IMR-90 (cell line): ENCODE results near the gene CH25H. TPM values are rescaled to one million over a fixed set of nuclear protein-coding genes. Genes with fewer than 3 reads are reported as not detected.

ENCODE experiments used
- ATAC-seq: fragments of 200-7000 bp; cut with Tn5 transposase; 2 replicates; pipeline ENCODE4 v1.9.1; 2020; ENCODE audit warnings: low read depth, mild to moderate bottlenecking, moderate library complexity
- BruUV-seq: library from RNA; stranded (reverse); fragments of 400-500 nt; replicated peaks from 2 replicates; lab custom pipeline; 2021; lab: Mats Ljungman, UMichigan
- CTCF ChIA-PET: fragments of 300-600 bp; formaldehyde crosslinking; extraction: SDS; loops from one replicate; lab custom pipeline; 2021; ENCODE audit warnings: antibody characterized with exemption; lab: Yijun Ruan, JAX
- POLR2A ChIA-PET: fragments of 300-600 bp; sonication (Branson Sonifier 250); formaldehyde crosslinking; loops from one replicate; lab custom pipeline; 2022; ENCODE audit warnings: antibody characterized with exemption; ENCODE audit not compliant: unreplicated experiment; lab: Charles Lee
- DNase-seq: peaks from one replicate; pipeline ENCODE4 v3.0.0; 2013
- H2AFZ ChIP-seq: replicated peaks from 2 replicates; pipeline ENCODE3; 2013; ENCODE audit warnings: low read length, mild to moderate bottlenecking; ENCODE audit not compliant: poor library complexity
- H2AK5ac ChIP-seq: 2 replicates; pipeline ENCODE4 v1.6.1; 2013; ENCODE audit warnings: low read depth, low read length, inconsistent platforms
- H2AK9ac ChIP-seq: replicated peaks from 2 replicates; pipeline ENCODE3; 2013; ENCODE audit warnings: mild to moderate bottlenecking, low read depth, low read length, moderate library complexity; ENCODE audit not compliant: poor library complexity
- H2BK120ac ChIP-seq: 2 replicates; pipeline ENCODE4 v1.6.1; 2013; ENCODE audit warnings: low read depth, low read length, inconsistent platforms
- H2BK15ac ChIP-seq: 3 replicates; pipeline ENCODE4 v1.6.1; 2013; ENCODE audit warnings: low read depth, low read length, inconsistent platforms
- H2BK20ac ChIP-seq: 2 replicates; pipeline ENCODE4 v1.6.1; 2013; ENCODE audit warnings: low read depth, mild to moderate bottlenecking, inconsistent platforms, low read length, moderate library complexity
- H2BK5ac ChIP-seq: 2 replicates; pipeline ENCODE4 v1.6.1; 2013; ENCODE audit warnings: mild to moderate bottlenecking, low read depth, low read length, inconsistent platforms; ENCODE audit not compliant: poor library complexity, severe bottlenecking
- H3K14ac ChIP-seq: replicated peaks from 2 replicates; pipeline ENCODE4 v1.6.1; 2013; ENCODE audit warnings: low read depth, low read length, inconsistent platforms
- H3K18ac ChIP-seq: 2 replicates; pipeline ENCODE4 v1.6.1; 2013; ENCODE audit warnings: low read depth, low read length, control low read depth
- H3K23ac ChIP-seq: 2 replicates; pipeline ENCODE4 v1.6.1; 2013; ENCODE audit warnings: low read depth, low read length, inconsistent platforms
- H3K27ac ChIP-seq: 2 replicates; pipeline ENCODE4 v1.5.1; 2013; ENCODE audit warnings: mild to moderate bottlenecking, control low read depth, low read length; ENCODE audit not compliant: insufficient read depth
- H3K27me3 ChIP-seq: 2 replicates; pipeline ENCODE4 v1.6.1; 2013; ENCODE audit warnings: low read length; ENCODE audit not compliant: control insufficient read depth, insufficient read depth
- H3K36me3 ChIP-seq: 2 replicates; pipeline ENCODE4 v1.6.1; 2013; ENCODE audit warnings: low read length, mixed read lengths; ENCODE audit not compliant: control insufficient read depth, insufficient read depth
- H3K4ac ChIP-seq: 2 replicates; pipeline ENCODE4 v1.6.1; 2013; ENCODE audit warnings: low read depth, low read length, inconsistent platforms
- H3K4me1 ChIP-seq: 2 replicates; pipeline ENCODE4 v1.6.1; 2013; ENCODE audit warnings: low read length, mixed read lengths; ENCODE audit not compliant: control insufficient read depth, insufficient read depth
- H3K4me2 ChIP-seq: 2 replicates; pipeline ENCODE4 v1.6.1; 2013; ENCODE audit warnings: low read depth, mild to moderate bottlenecking, control low read depth, low read length, moderate library complexity
- H3K4me3 ChIP-seq: 2 replicates; pipeline ENCODE4 v1.5.1; 2013; ENCODE audit warnings: low read depth, mild to moderate bottlenecking, control low read depth, low read length, moderate library complexity; ENCODE audit not compliant: insufficient read depth
- H3K56ac ChIP-seq: 2 replicates; pipeline ENCODE4 v1.6.1; 2013; ENCODE audit warnings: low read length, inconsistent platforms; ENCODE audit not compliant: insufficient read depth; ENCODE audit errors: extremely low read depth
- H3K79me1 ChIP-seq, 2 experiments: 2 replicates each; pipeline ENCODE4 v1.6.1; 2013; ENCODE audit warnings: low read length in 2 of 2, inconsistent platforms in 1 of 2, low read depth in 1 of 2
- H3K9ac ChIP-seq: 2 replicates; pipeline ENCODE4 v1.6.1; 2013; ENCODE audit warnings: low read depth, low read length, control low read depth
- H3K9me1 ChIP-seq: 2 replicates; pipeline ENCODE4 v1.6.1; 2013; ENCODE audit warnings: low read length, inconsistent platforms; ENCODE audit not compliant: insufficient read depth
- H3K9me3 ChIP-seq: 2 replicates; pipeline ENCODE4 v1.6.1; 2013; ENCODE audit warnings: low read length; ENCODE audit not compliant: control insufficient read depth, insufficient read depth
- H4K20me1 ChIP-seq: 2 replicates; pipeline ENCODE4 v1.6.1; 2013; ENCODE audit warnings: low read length, inconsistent platforms; ENCODE audit not compliant: insufficient read depth
- H4K5ac ChIP-seq: 2 replicates; pipeline ENCODE4 v1.6.1; 2013; ENCODE audit warnings: mild to moderate bottlenecking, low read depth, low read length, control low read depth
- H4K8ac ChIP-seq, 2 experiments: 2 replicates each; pipeline ENCODE4 v1.6.1; 2013; ENCODE audit warnings: low read depth in 2 of 2, low read length in 2 of 2, control low read depth in 1 of 2, inconsistent platforms in 1 of 2
- H4K91ac ChIP-seq: 2 replicates; pipeline ENCODE4 v1.6.1; 2013; ENCODE audit warnings: low read depth, low read length, inconsistent platforms; ENCODE audit not compliant: insufficient read depth
- BHLHE40 ChIP-seq: fragments of 150-350 bp; IDR thresholded peaks from 2 replicates; pipeline ENCODE4 v1.6.1; 2016; ENCODE audit warnings: mild to moderate bottlenecking, low read depth, low read length
- CEBPB ChIP-seq: IDR thresholded peaks from 2 replicates; pipeline ENCODE4 v1.6.1; 2012; ENCODE audit warnings: low read depth, low read length, improper control_type of control experiment
- CHD1 ChIP-seq: IDR thresholded peaks from 2 replicates; pipeline ENCODE4 v1.6.1; 2012; ENCODE audit warnings: low read depth, low read length, improper control_type of control experiment
- CTCF ChIP-seq: conservative IDR thresholded peaks from 2 replicates; pipeline ENCODE4 v1.5.1; 2012; ENCODE audit warnings: mild to moderate bottlenecking, low read depth, low read length, improper control_type of control experiment
- ELK1 ChIP-seq: fragments of 150-350 bp; IDR thresholded peaks from 2 replicates; pipeline ENCODE4 v1.6.1; 2016; ENCODE audit warnings: low read depth, mild to moderate bottlenecking, low read length, moderate library complexity, borderline replicate concordance
- FOS ChIP-seq: fragments of 150-350 bp; IDR thresholded peaks from 2 replicates; pipeline ENCODE4 v1.6.1; 2016; ENCODE audit warnings: low read depth, low read length
- MAFK ChIP-seq: IDR thresholded peaks from 2 replicates; pipeline ENCODE4 v1.6.1; 2012; ENCODE audit warnings: low read depth, low read length, improper control_type of control experiment
- MAZ ChIP-seq: IDR thresholded peaks from 2 replicates; pipeline ENCODE4 v1.6.1; 2012; ENCODE audit warnings: low read depth, mild to moderate bottlenecking, low read length, improper control_type of control experiment, moderate library complexity, borderline replicate concordance
- MXI1 ChIP-seq: IDR thresholded peaks from 2 replicates; pipeline ENCODE4 v1.6.1; 2012; ENCODE audit warnings: low read depth, mild to moderate bottlenecking, low read length, moderate library complexity, borderline replicate concordance
- NFE2L2 ChIP-seq: fragments of 150-350 bp; IDR thresholded peaks from 2 replicates; pipeline ENCODE4 v1.6.1; 2016; ENCODE audit warnings: low read depth, mild to moderate bottlenecking, low read length
- POLR2A ChIP-seq: IDR thresholded peaks from 2 replicates; pipeline ENCODE4 v1.6.1; 2012; ENCODE audit warnings: mild to moderate bottlenecking, low read depth, low read length
- RAD21 ChIP-seq: IDR thresholded peaks from 2 replicates; pipeline ENCODE4 v1.6.1; 2012; ENCODE audit warnings: low read length, improper control_type of control experiment
- RCOR1 ChIP-seq: IDR thresholded peaks from 2 replicates; pipeline ENCODE4 v1.6.1; 2012; ENCODE audit warnings: mild to moderate bottlenecking, low read length, improper control_type of control experiment; ENCODE audit not compliant: insufficient replicate concordance
- RFX5 ChIP-seq: IDR thresholded peaks from 2 replicates; pipeline ENCODE4 v1.8.0; 2012; ENCODE audit warnings: low read depth, mild to moderate bottlenecking, low read length, moderate library complexity
- SMC3 ChIP-seq: fragments of 150-350 bp; IDR thresholded peaks from 2 replicates; pipeline ENCODE4 v1.6.1; 2016; ENCODE audit warnings: low read depth, mild to moderate bottlenecking, antibody characterized with exemption, low read length, moderate library complexity
- USF2 ChIP-seq: fragments of 150-350 bp; IDR thresholded peaks from 2 replicates; pipeline ENCODE4 v1.6.1; 2017; ENCODE audit warnings: mild to moderate bottlenecking, antibody characterized with exemption, low read length, low read depth
- WGBS, 2 experiments: methylation state at CpG; one replicate each; pipeline versions ENCODE4 v1.1.5 to v1.1.7; 2013; ENCODE audit warnings: missing lambda C conversion rate in 2 of 2; ENCODE audit not compliant: insufficient read length in 1 of 2; ENCODE audit errors: extremely low coverage in 2 of 2; 5-methylcytosine and 5-hydroxymethylcytosine counted together
- dilution Hi-C: fragments of 300-500 bp; cut with HindIII; formaldehyde crosslinking; loops from one replicate; pipeline ENCODE4 v1.14.3; 2018; ENCODE audit warnings: low sequenced_read_pairs; ENCODE audit not compliant: unreplicated experiment
- in situ Hi-C: fragments of 300-500 bp; cut with MboI; formaldehyde crosslinking; loops from 3 replicates; pipeline ENCODE4 v1.14.3; 2019; ENCODE audit warnings: low sequenced_read_pairs, inconsistent platforms, mixed read lengths
- intact Hi-C: fragments of 100-400 bp; cut with micrococcal nuclease; formaldehyde crosslinking; loops from 2 replicates; pipeline ENCODE4 v1.10.0; 2022
- polyA plus RNA-seq, 3 experiments: library from polyadenylated mRNA; depleted of rRNA; stranded (reverse); fragments of >200 nt; gene quantifications; 2 replicates each; pipeline ENCODE4 v1.2.3, GENCODE V29; 2012; ENCODE audit warnings: low replicate concordance in 1 of 3
- total RNA-seq: library from RNA; depleted of rRNA; stranded (reverse); fragments of >200 nt; gene quantifications from 2 replicates; pipeline ENCODE4 v1.2.3, GENCODE V29; 2012

The CH25H gene
- total and polyA plus RNA-seq, 2 of the 4 experiments (the other 2 are of a cell fraction) = 0.12 to 0.18 TPM

- POLR2A ChIA-PET = no interaction called here
- CTCF ChIA-PET = no interaction called here
- H4K91ac ChIP-seq = no peak overlapping the region
- H2AK5ac ChIP-seq = no peak overlapping the region
- no peak overlapping the region for H2AK9ac ChIP-seq
- H3K23ac ChIP-seq = no peak overlapping the region
- H3K9me3 ChIP-seq = no peaks in the 10 kb centered on the region
- no peak overlapping the region for H2BK15ac ChIP-seq
- WGBS, 2 experiments = 100% methylated on average over 1 of the region's 1 CpG; no CpG with 5 or more reads in 1 of the 2 experiments
- H2BK20ac ChIP-seq = no peak overlapping the region
- no peaks in the 10 kb centered on the region for H3K36me3 ChIP-seq
- no peak overlapping the region for H3K9ac ChIP-seq
- H2BK5ac ChIP-seq = no peak overlapping the region
- H3K56ac ChIP-seq = no peak overlapping the region
- H3K4me3 ChIP-seq = no peak overlapping the region
- DNase-seq (no peak), ATAC-seq (no peak)
- in situ Hi-C loops (no loop called here), dilution Hi-C loops (no loop called here), intact Hi-C loops (no loop called here)
- H3K79me1 ChIP-seq = no peaks in the 10 kb centered on the region
- H3K18ac ChIP-seq = no peak overlapping the region
- peaks cover 4% of the 10 kb centered on the region; the same call in 1 of the 2 replicates for H3K27me3 ChIP-seq
- no peak overlapping the region for H3K4ac ChIP-seq
- H3K27ac ChIP-seq = no peak overlapping the region
- no peak overlapping the region for H2AFZ ChIP-seq
- H2BK120ac ChIP-seq = no peak overlapping the region
- no TSS peak for BruUV-seq
- no peaks in the 10 kb centered on the region for H3K9me1 ChIP-seq
- no peak overlapping the region for H3K4me2 ChIP-seq
- H4K8ac ChIP-seq = no peak overlapping the region
- TF ChIP-seq NFE2L2 (no peak), USF2 (no peak), CEBPB (no peak), FOS (no peak), MXI1 (no peak), MAZ (no peak), ELK1 (no peak), CHD1 (no peak), MAFK (no peak), RFX5 (no peak), POLR2A (no peak), RAD21 (no peak), CTCF (no peak), RCOR1 (no peak), BHLHE40 (no peak), SMC3 (no peak)
- H4K5ac ChIP-seq = no peak overlapping the region
- no peak overlapping the region for H3K14ac ChIP-seq
- H4K20me1 ChIP-seq = no peaks in the 10 kb centered on the region
- H3K4me1 ChIP-seq = no peaks in the 10 kb centered on the region; the same call in 1 of the 2 replicates
Measured at GRCh38 chr10:89159761-89160160, 47.4 kb downstream of the CH25H start.
